ENCODE results near the gene RYR2. TPM values are rescaled to one million over a fixed set of nuclear protein-coding genes. Genes with fewer than 3 reads are reported as not detected.
"Not testable (repeated sequence)": the region's sequence is repeated elsewhere in the genome, so short reads cannot be mapped to it uniquely, and the experiment has no call there.

Gene RYR2
- total RNA-seq, 1 donor from 2014 or later: not detected

DNA sequence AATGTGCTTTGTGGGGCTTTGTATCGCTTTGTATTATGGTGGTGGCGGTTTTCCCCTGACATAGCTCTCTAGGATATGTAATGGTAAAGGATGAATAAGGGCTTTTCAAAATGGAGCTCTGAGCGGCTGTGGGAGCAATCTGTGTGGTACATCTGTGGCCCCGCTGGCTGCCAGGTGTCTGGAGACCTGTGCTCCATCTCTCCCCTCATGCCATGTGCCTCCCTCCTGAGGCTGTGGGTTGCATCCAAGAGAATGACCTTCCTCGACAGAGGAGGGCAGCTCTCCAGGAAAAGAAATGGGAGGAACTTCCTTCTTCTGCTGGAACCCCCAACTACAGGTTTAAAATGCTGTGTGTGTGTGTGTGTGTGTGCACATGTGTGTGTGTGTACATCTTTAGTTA lies 78.7 kb downstream of the RYR2 start:
- Histone ChIP-seq H3K27me3 (ENCODE audit: control insufficient read depth, insufficient read depth, low read length) (no peaks in the 10 kb centered on the region), H3K36me3 (ENCODE audit: control insufficient read depth, insufficient read depth, low read length) (no peaks in the 10 kb centered on the region), H3K4me3 (ENCODE audit: low read depth, low read length) (no peak overlapping the region)
- TF ChIP-seq, protein P1, sequence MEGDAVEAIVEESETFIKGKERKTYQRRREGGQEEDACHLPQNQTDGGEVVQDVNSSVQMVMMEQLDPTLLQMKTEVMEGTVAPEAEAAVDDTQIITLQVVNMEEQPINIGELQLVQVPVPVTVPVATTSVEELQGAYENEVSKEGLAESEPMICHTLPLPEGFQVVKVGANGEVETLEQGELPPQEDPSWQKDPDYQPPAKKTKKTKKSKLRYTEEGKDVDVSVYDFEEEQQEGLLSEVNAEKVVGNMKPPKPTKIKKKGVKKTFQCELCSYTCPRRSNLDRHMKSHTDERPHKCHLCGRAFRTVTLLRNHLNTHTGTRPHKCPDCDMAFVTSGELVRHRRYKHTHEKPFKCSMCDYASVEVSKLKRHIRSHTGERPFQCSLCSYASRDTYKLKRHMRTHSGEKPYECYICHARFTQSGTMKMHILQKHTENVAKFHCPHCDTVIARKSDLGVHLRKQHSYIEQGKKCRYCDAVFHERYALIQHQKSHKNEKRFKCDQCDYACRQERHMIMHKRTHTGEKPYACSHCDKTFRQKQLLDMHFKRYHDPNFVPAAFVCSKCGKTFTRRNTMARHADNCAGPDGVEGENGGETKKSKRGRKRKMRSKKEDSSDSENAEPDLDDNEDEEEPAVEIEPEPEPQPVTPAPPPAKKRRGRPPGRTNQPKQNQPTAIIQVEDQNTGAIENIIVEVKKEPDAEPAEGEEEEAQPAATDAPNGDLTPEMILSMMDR (IDR thresholded peaks at IDR 0.05; ENCODE audit: insufficient read depth, low read length, poor library complexity, severe bottlenecking): no peak
- no peak for DNase-seq (ENCODE audit: low read depth)

DNA sequence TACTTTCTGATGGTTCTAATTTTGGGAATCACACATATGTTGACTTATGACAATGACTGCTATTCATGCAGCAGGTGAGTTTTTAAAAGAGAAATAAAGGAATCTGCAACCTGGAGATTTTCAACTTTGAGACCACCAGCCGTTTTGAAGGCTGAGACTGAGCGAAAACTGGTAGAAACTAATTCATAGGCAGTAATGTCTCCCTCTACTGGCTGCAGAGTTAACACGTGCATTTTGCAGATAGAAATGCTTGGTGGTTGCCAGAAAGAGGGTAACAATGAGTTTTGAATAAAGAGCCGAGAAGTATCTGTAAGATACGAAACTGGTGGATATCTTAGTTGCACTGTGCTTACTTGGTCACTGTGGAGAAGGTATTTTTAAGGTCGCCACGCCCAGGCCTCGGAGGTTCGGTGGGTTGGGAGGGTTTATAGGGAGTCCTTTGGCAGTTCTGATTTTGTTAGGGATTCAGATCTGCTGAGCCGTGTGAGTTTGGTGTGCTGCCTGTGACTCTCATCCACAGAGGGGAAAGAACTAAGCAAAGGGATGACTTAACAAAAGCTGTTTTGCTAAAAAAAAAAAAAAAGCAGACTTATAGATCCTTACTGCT lies 83.0 kb downstream of the RYR2 start:
- DNase-seq (ENCODE audit: low read depth): no peak

DNA sequence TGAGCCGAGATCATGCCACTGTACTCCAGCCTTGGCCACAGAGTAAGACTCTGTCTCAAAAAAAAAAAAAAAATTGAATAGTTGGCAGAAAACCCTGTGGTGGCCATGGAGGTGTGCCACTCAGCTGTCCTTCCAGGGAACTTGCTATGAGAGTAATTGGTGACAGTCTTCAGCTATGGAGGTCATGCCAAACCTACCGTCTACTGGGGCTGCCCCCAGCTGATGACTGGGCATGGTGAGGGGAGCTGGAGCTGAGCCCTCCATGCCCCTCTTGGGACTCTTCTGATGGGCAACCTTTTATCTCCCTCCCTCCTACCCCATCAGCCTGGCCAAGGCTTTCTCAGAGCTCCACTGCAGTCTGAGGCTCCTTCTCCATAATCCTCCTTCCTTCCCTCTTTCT lies 84.2 kb downstream of the RYR2 start:
- Histone ChIP-seq H3K4me3 (ENCODE audit: low read depth, low read length) (no peak overlapping the region), H3K27me3 (ENCODE audit: control insufficient read depth, insufficient read depth, low read length) (no peaks in the 10 kb centered on the region), H3K36me3 (ENCODE audit: control insufficient read depth, insufficient read depth, low read length) (no peaks in the 10 kb centered on the region)
- TF ChIP-seq, protein P1 (IDR thresholded peaks at IDR 0.05; ENCODE audit: insufficient read depth, low read length, poor library complexity, severe bottlenecking): no peak
- DNase-seq (ENCODE audit: low read depth): no peak

More for the DNA sequence above, 83.0 kb downstream of the RYR2 start:
- H3K27me3 ChIP-seq (ENCODE audit: control insufficient read depth, insufficient read depth, low read length): no peaks in the 10 kb centered on the region
- no peak overlapping the region for H3K4me3 ChIP-seq (ENCODE audit: low read depth, low read length)
- no peaks in the 10 kb centered on the region for H3K36me3 ChIP-seq (ENCODE audit: control insufficient read depth, insufficient read depth, low read length)
- TF ChIP-seq, protein P1 (IDR thresholded peaks at IDR 0.05; ENCODE audit: insufficient read depth, low read length, poor library complexity, severe bottlenecking): peak; percentile 27

DNA sequence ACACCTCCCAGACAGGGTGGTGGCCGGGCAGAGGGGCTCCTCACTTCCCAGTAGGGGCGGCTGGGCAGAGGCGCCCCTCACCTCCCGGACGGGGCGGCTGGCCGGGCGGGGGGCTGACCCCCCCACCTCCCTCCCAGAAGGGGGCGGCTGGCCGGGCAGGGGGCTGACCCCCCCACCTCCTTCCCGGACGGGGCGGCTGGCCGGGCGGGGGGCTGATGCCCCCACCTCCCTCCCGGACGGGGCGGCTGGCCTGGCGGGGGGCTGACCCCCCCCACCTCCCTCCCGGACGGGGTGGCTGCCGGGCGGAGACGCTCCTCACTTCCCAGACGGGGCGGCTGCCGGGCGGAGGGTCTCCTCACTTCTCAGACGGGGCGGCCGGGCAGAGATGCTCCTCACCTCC lies 85.3 kb downstream of the RYR2 start:
- H3K27me3 ChIP-seq (ENCODE audit: control insufficient read depth, insufficient read depth, low read length); H3K4me3 ChIP-seq (ENCODE audit: low read depth, low read length); H3K36me3 ChIP-seq (ENCODE audit: control insufficient read depth, insufficient read depth, low read length); DNase-seq (ENCODE audit: low read depth): not testable (repeated sequence)

DNA sequence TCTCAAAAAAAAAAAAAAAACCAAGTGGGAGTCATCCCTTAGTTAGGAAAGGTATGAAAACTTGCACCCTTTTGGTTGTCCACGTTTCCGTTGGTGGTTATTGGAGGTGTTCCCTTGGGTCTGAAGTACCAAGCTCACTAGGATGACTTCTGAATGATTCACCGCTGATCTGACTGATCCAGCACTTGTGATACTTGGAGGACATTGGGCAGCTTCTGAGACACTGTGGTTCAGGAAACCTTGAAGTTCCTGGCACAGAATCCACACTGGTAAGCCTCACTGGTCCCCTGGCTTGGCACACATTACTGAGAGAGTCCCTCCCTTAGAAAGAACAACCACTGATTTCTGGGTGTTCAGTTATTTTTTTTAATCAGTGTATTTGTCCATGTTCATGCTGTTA lies 91.9 kb downstream of the RYR2 start:
- Histone ChIP-seq H3K27me3 (ENCODE audit: control insufficient read depth, insufficient read depth, low read length) (no peaks in the 10 kb centered on the region), H3K4me3 (ENCODE audit: low read depth, low read length) (no peak overlapping the region), H3K36me3 (ENCODE audit: control insufficient read depth, insufficient read depth, low read length) (no peaks in the 10 kb centered on the region)
- no peak for DNase-seq (ENCODE audit: low read depth)
- TF ChIP-seq, protein P1 (IDR thresholded peaks at IDR 0.05; ENCODE audit: insufficient read depth, low read length, poor library complexity, severe bottlenecking): no peak

DNA sequence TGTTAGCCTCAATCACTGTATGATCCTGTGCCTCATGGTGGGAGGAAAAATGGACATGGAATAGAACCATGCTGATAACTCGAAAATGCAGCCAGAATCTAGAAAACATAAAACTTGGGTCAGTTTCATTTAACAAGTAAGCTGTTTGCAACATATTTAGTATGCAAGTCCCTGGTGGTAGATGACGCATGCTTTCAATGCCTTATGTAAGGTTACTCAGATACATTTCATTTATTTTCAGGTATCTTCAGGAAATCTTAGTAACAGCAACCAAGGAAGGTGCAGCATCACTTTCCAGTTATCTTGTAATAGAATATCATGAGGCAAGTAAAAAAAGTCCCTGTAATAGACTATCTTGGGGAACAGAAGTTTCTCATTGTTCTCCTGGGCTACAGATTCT lies 92.9 kb downstream of the RYR2 start:
- no peak for DNase-seq (ENCODE audit: low read depth)
- TF ChIP-seq, protein P1 (IDR thresholded peaks at IDR 0.05; ENCODE audit: insufficient read depth, low read length, poor library complexity, severe bottlenecking): no peak
- Histone ChIP-seq H3K36me3 (ENCODE audit: control insufficient read depth, insufficient read depth, low read length) (no peaks in the 10 kb centered on the region), H3K27me3 (ENCODE audit: control insufficient read depth, insufficient read depth, low read length) (no peaks in the 10 kb centered on the region), H3K4me3 (ENCODE audit: low read depth, low read length) (no peak overlapping the region)
